A549 (cell line): ENCODE data around the gene H6PD.

Experiments
- CHD2 ChIP-seq: fragments of 150-350 bp; IDR thresholded peaks from 2 replicates; pipeline ENCODE4 v1.6.1; 2014; ENCODE audit warnings: low read length; ENCODE audit not compliant: partially characterized antibody
- CHD4 ChIP-seq: fragments of 200-600 bp; sonication (generic); IDR thresholded peaks from 2 replicates; pipeline ENCODE4 v1.6.1; 2016; ENCODE audit warnings: antibody characterized with exemption, mild to moderate bottlenecking, borderline replicate concordance
- CTCF ChIP-seq: fragments of >200 bp; sonication (Bioruptor Twin); formaldehyde crosslinking; IDR thresholded peaks from 3 replicates; pipeline ENCODE4 v1.5.1; 2016
- HOXA7 ChIP-seq: fragments of 250-450 bp; sonication (Bioruptor Pico); IDR thresholded peaks from 2 replicates; pipeline ENCODE4 v1.5.0; 2020; ENCODE audit warnings: mild to moderate bottlenecking, moderate library complexity
- NFE2L2 ChIP-seq: fragments of 150-350 bp; conservative IDR thresholded peaks from 2 replicates; pipeline ENCODE4 v1.6.1; 2014; ENCODE audit warnings: low read length
- POLR2A ChIP-seq: IDR thresholded peaks from 2 replicates; pipeline ENCODE4 v1.6.1; 2012; ENCODE audit warnings: mild to moderate bottlenecking, low read length
- RCOR1 ChIP-seq: fragments of 150-350 bp; IDR thresholded peaks from 2 replicates; pipeline ENCODE4 v1.6.1; 2014; ENCODE audit warnings: antibody characterized with exemption, low read length, low read depth
- RFX5 ChIP-seq: fragments of 450-650 bp; IDR thresholded peaks from 2 replicates; pipeline ENCODE4 v1.7.1; 2014; ENCODE audit warnings: antibody characterized with exemption, mild to moderate bottlenecking, moderate library complexity
- TP53 ChIP-seq: fragments of 250-450 bp; sonication (Bioruptor Pico); IDR thresholded peaks from 2 replicates; pipeline ENCODE4 v1.5.0; 2021; ENCODE audit warnings: mild to moderate bottlenecking, moderate library complexity
- TF ChIP-seq, protein P1 (sequence below): IDR thresholded peaks from 2 replicates; pipeline ENCODE4 v1.6.1; 2012
- TF ChIP-seq, protein P2 (sequence below): fragments of 150-350 bp; IDR thresholded peaks from 2 replicates; pipeline ENCODE4 v1.6.1; 2014; ENCODE audit warnings: low read depth, mild to moderate bottlenecking, low read length

- TF ChIP-seq CHD4 (no peak), TP53 (CRISPR knock-in tag) (no peak), RFX5 (no peak), CHD2 (no peak), CTCF (no peak), NFE2L2 (no peak), HOXA7 (CRISPR knock-in tag) (no peak), RCOR1 (no peak), POLR2A (no peak)
- TF ChIP-seq, protein P1, sequence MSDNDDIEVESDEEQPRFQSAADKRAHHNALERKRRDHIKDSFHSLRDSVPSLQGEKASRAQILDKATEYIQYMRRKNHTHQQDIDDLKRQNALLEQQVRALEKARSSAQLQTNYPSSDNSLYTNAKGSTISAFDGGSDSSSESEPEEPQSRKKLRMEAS: no peak
- TF ChIP-seq, protein P2, sequence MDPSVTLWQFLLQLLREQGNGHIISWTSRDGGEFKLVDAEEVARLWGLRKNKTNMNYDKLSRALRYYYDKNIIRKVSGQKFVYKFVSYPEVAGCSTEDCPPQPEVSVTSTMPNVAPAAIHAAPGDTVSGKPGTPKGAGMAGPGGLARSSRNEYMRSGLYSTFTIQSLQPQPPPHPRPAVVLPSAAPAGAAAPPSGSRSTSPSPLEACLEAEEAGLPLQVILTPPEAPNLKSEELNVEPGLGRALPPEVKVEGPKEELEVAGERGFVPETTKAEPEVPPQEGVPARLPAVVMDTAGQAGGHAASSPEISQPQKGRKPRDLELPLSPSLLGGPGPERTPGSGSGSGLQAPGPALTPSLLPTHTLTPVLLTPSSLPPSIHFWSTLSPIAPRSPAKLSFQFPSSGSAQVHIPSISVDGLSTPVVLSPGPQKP: no peak
Measured at GRCh38 chr1:9295884-9296283, 61.3 kb downstream of the H6PD start.
